K562 (cell line): ENCODE measurements around the gene CAAP1. TPM values are rescaled to one million over a fixed set of nuclear protein-coding genes. Genes with fewer than 3 reads are reported as not detected.

Experiments used
- DPF2 ChIP-seq: fragments of 450-650 bp; IDR thresholded peaks from 2 replicates; pipeline ENCODE4 v1.6.1; 2016
- EP400 ChIP-seq: fragments of 450-650 bp; IDR thresholded peaks from 2 replicates; pipeline ENCODE4 v1.6.1; 2017; ENCODE audit warnings: antibody characterized with exemption, mild to moderate bottlenecking, moderate library complexity
- KAT8 ChIP-seq: fragments of 450-650 bp; IDR thresholded peaks from 2 replicates; pipeline ENCODE4 v1.6.1; 2016; ENCODE audit warnings: low read depth, mild to moderate bottlenecking
- KDM2B ChIP-seq: fragments of 250-450 bp; sonication (Bioruptor Pico); IDR thresholded peaks from 2 replicates; pipeline ENCODE4 v1.8.0; 2021; ENCODE audit warnings: mild to moderate bottlenecking, moderate library complexity
- NKRF ChIP-seq: fragments of 450-650 bp; IDR thresholded peaks from 2 replicates; pipeline ENCODE4 v1.6.1; 2016; ENCODE audit warnings: borderline replicate concordance
- NR2F6 ChIP-seq: fragments of 450-650 bp; formaldehyde crosslinking; IDR thresholded peaks from 2 replicates; pipeline ENCODE4 v1.4.0; 2020; ENCODE audit warnings: mild to moderate bottlenecking
- RBBP5 ChIP-seq: fragments of 200-600 bp; sonication (generic); IDR thresholded peaks from 2 replicates; pipeline ENCODE4 v1.6.1; 2012; ENCODE audit warnings: borderline replicate concordance, mild to moderate bottlenecking, low read length, control low read depth, inconsistent platforms; ENCODE audit not compliant: insufficient read depth, poor library complexity, severe bottlenecking
- RBM14 ChIP-seq: fragments of 200-400 bp; formaldehyde crosslinking; IDR thresholded peaks from 2 replicates; pipeline ENCODE4 v1.6.1; 2018; ENCODE audit warnings: low read depth, mild to moderate bottlenecking, low read length, moderate library complexity, borderline replicate concordance; ENCODE audit not compliant: insufficient read depth
- TAF7 ChIP-seq: fragments of 450-650 bp; IDR thresholded peaks from 2 replicates; pipeline ENCODE4 v1.6.1; 2016; ENCODE audit warnings: missing genetic modification characterization, missing compliant biosample characterization
- TFAP4 ChIP-seq: sonication (generic); formaldehyde crosslinking; IDR thresholded peaks from 2 replicates; pipeline ENCODE4 v1.8.0; 2022; ENCODE audit warnings: missing genetic modification reagents, mild to moderate bottlenecking, moderate library complexity, borderline replicate concordance
- ZNF398 ChIP-seq: fragments of 250-450 bp; sonication (Bioruptor Pico); IDR thresholded peaks from 2 replicates; pipeline ENCODE4 v1.8.0; 2021; ENCODE audit warnings: moderate library complexity, mild to moderate bottlenecking, inconsistent platforms
- ZNF586 ChIP-seq: fragments of 450-650 bp; formaldehyde crosslinking; conservative IDR thresholded peaks from 2 replicates; pipeline ENCODE4 v1.4.0; 2020; ENCODE audit warnings: mild to moderate bottlenecking, moderate library complexity
- ZNF609 ChIP-seq: sonication (generic); formaldehyde crosslinking; IDR thresholded peaks from 2 replicates; pipeline ENCODE4 v1.8.1; 2023; ENCODE audit warnings: missing genetic modification reagents, mild to moderate bottlenecking, borderline replicate concordance
- ZNF639 ChIP-seq, 2 experiments: fragments of 200-800 bp in 1 of 2; sonication (Bioruptor generic) in 1 of 2; sonication (generic) in 1 of 2; formaldehyde crosslinking in 1 of 2; IDR thresholded peaks in 1 of 2; conservative IDR thresholded peaks in 1 of 2; 2 replicates each; pipeline versions ENCODE4 v1.5.0 to v1.6.1; 2016 to 2020; ENCODE audit warnings: missing compliant biosample characterization in 1 of 2, missing genetic modification characterization in 1 of 2, missing genetic modification reagents in 1 of 2
- polyA plus RNA-seq, 8 experiments: library from polyadenylated mRNA; depleted of rRNA in 4 of 8; stranded (reverse) in 5 of 8; unstranded in 3 of 8; fragments of >200 nt; fragmentation: Nextera tagmentation in 2 of 8; fragmentation: Illumina TruSeq in 1 of 8; extraction: Ambion mirVana in 2 of 8; extraction: Trizol in 1 of 8; gene quantifications; 2 replicates each; pipeline versions ENCODE4 v1.2.1 to v1.2.3, GENCODE V29; 2011 to 2014; ENCODE audit warnings: inconsistent platforms in 1 of 8, missing spikeins in 1 of 8
- total RNA-seq, 7 experiments: library from RNA; depleted of rRNA in 6 of 7; stranded (reverse); fragments of >200 nt in 6 of 7; fragmentation: Illumina TruSeq in 2 of 7; extraction: Trizol in 2 of 7; gene quantifications; 2 replicates each; pipeline versions ENCODE4 v1.2.1 to v1.2.3, GENCODE V29; 2011 to 2021; ENCODE audit warnings: low replicate concordance in 1 of 7

The CAAP1 gene
- total and polyA plus RNA-seq, 9 of the 15 experiments (the other 6 are each of a cell fraction or from before 2014, with no cell fraction given): 8.9 to 17.4 (median 15.3) TPM

- TF ChIP-seq RBBP5 (peak; percentile 84), ZNF398 (CRISPR knock-in tag) (no peak), NR2F6 (CRISPR knock-in tag) (no peak), ZNF609 (no peak), TAF7 (tag) (no peak), KAT8 (no peak), KDM2B (CRISPR knock-in tag) (no peak), ZNF639 (CRISPR knock-in tag; conservative IDR thresholded peaks at IDR 0.05 in 1 of 2, IDR thresholded peaks at IDR 0.05 in 1 of 2) (peak in 1 of 2 experiments; percentile 44; a peak in 1 of 4 replicates), RBM14 (no peak), ZNF586 (CRISPR knock-in tag) (no peak), DPF2 (no peak), NKRF (peak; percentile 77; the same call in 1 of the 2 replicates), EP400 (peak; percentile 82), TFAP4 (CRISPR knock-in tag) (peak; percentile 90)
These were observed at the start of gene CAAP1 (continued) for GRCh38 chr9:26892251-26893029.
